Lower leg skin (tissue), 4 donors: Measurements from ENCODE around the gene LMF1. TPM values are rescaled to one million over a fixed set of nuclear protein-coding genes. Genes with fewer than 3 reads are reported as not detected.

Source experiments
- DNase-seq, 2 donors: peaks; one replicate each; pipeline ENCODE4 v3.0.0-alpha.2; 2019; ENCODE audit warnings: low spot score in 2 of 2
- H3K4me3 ChIP-seq: fragments of 200-600 bp; sonication (generic); 2 replicates; pipeline ENCODE4 v1.5.1; 2017; ENCODE audit warnings: mild to moderate bottlenecking, low read depth; ENCODE audit not compliant: poor library complexity, severe bottlenecking
- POLR2A ChIP-seq, 2 donors: fragments of 450-650 bp; IDR thresholded peaks; one replicate each; pipeline ENCODE4 v1.6.1; 2016 to 2017; ENCODE audit warnings: antibody characterized with exemption in 2 of 2, mild to moderate bottlenecking in 1 of 2, moderate library complexity in 1 of 2
- WGBS, 2 donors: methylation state at CpG; one replicate each; pipeline ENCODE4 v1.1.5; 2018; 5-methylcytosine and 5-hydroxymethylcytosine counted together
- intact Hi-C: fragments of 100-400 bp; cut with DNase I; formaldehyde crosslinking; loops from one replicate; pipeline ENCODE4 v1.15.0; 2023; ENCODE audit warnings: low total_unique reads
- total RNA-seq, 4 donors: library from RNA; depleted of rRNA; stranded (reverse); fragments of >200 nt; gene quantifications; one replicate each; pipeline ENCODE4 v1.1.0, GENCODE V29; 2016
- TF ChIP-seq, protein P1 (sequence below), 3 donors: fragments of 450-650 bp; IDR thresholded peaks; one replicate each; pipeline ENCODE4 v1.5.1; 2016; ENCODE audit warnings: antibody characterized with exemption in 3 of 3, mild to moderate bottlenecking in 3 of 3, moderate library complexity in 2 of 3

Gene LMF1
- total RNA-seq, 4 donors from 2014 or later = 31.3 to 68.3 (median 50.3) TPM

DNA sequence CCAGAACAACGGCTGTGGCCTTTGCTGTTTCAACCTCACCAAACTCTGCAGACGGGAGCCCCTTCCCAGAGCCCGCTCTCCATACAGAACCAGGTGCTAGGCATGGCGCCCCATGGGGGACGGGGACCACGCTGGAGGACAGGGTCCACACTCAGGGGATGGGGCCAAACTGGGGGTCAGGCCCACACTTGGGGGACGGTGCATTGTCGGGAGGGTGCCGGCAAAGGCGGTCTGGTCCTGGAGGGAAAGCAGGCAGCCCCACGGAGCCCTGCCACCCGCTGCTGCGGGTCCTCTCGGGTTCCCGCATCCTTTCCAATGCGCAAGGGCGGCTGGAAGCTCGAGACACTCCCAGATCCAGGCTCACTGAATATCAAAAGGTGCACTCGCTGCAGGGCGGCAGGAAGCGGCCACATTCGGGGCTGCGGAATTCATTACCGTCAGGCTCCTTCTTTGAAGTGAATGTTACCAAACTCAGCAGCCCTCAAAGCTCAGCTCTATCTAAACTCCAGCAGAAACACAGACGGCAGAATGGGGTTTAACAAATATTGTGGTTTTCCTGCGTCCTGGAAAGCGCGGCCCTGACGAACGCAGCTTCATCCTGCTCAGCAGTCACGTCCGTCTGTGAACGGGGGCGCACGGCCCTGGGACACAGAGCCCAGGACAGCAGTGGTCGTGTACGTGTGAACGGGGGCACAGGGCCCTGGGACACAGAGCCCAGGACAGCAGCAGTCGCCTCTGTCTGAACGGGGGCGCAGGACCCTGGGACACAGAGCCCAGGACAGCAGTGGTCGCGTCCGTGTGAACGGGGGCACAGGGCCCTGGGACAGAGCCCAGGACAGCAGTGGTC, 41.3 kb downstream of the LMF1 start:
- intact Hi-C loops = no loop called here
- no peak for DNase-seq
- TF ChIP-seq POLR2A (IDR thresholded peaks at IDR 0.05) = no peak
- WGBS, 2 donors = 90 to 91% methylated on average over 45 of the region's 45 CpGs
- no peak overlapping the region for H3K4me3 ChIP-seq

DNA sequence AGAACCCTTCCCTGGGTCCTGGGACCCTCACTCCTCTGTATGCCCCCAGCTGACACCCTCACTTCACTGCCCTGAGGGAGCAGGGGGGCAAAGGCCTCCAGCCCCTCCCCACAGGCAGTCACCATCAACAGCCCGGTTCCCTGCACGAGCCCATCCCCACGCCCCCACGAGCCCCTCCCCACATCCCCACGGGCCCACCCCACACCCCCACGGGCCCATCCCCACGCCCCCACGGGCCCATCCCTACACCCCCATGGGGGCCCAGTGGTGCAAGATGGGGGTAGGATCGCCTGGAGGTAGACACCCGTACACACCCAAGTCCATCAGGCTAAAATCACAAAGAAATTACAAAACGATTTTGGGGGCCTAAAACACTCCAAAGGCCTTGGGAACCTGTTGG, 42.3 kb downstream of the LMF1 start:
- no peak overlapping the region for H3K4me3 ChIP-seq
- TF ChIP-seq, protein P1, sequence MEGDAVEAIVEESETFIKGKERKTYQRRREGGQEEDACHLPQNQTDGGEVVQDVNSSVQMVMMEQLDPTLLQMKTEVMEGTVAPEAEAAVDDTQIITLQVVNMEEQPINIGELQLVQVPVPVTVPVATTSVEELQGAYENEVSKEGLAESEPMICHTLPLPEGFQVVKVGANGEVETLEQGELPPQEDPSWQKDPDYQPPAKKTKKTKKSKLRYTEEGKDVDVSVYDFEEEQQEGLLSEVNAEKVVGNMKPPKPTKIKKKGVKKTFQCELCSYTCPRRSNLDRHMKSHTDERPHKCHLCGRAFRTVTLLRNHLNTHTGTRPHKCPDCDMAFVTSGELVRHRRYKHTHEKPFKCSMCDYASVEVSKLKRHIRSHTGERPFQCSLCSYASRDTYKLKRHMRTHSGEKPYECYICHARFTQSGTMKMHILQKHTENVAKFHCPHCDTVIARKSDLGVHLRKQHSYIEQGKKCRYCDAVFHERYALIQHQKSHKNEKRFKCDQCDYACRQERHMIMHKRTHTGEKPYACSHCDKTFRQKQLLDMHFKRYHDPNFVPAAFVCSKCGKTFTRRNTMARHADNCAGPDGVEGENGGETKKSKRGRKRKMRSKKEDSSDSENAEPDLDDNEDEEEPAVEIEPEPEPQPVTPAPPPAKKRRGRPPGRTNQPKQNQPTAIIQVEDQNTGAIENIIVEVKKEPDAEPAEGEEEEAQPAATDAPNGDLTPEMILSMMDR (IDR thresholded peaks at IDR 0.05) = no peak
- TF ChIP-seq POLR2A (IDR thresholded peaks at IDR 0.05) = no peak
- WGBS, 2 donors = 83 to 86% methylated on average over 9 to 11 of the region's 11 CpGs
- intact Hi-C loops = no loop called here
- no peak for DNase-seq

DNA sequence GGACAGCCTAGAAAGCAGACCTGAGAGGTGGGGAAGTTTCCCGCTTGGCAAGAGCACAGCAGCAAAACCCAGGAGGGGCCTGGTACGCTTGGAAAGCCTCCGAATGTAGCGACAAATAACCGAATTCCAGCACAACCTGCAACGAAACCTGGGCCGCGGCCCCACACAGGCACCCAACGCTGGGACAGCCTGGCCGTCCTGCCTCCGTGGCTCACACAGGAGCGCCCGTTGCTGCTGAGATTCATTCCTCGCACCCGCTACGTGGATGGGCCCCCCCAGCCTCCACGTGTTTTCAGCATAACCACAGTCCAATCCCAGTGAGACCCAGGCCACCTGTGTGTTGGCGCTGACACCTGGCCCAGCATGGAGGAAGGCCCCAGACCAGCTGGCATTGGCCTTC, 42.9 kb downstream of the LMF1 start:
- no peak for TF ChIP-seq POLR2A (IDR thresholded peaks at IDR 0.05)
- TF ChIP-seq, protein P1 (IDR thresholded peaks at IDR 0.05) = no peak
- 96% methylated on average over 18 of the region's 18 CpGs for WGBS, 2 donors
- H3K4me3 ChIP-seq = no peak overlapping the region
- intact Hi-C loops = no loop called here
- DNase-seq = no peak

DNA sequence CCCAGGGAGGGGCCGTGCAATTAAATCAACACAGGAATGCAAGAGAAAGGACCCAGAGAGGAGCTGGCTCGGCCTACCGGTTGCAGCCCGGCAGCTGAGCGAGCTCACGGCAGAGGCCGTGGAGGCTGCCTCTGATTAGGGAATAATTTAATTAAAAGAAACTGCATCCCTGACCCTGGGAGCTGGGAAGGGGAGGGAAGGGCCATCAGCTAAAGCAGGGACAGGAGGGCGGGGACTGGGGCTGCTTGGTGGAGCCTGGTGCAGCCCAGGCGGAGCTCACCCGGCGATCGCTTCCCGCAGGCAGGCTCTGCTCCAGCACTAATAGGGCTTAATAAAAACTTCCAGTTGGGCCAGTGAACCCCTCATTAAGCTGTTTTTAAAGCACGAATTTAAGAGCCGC, 43.4 kb downstream of the LMF1 start:
- no peak for TF ChIP-seq POLR2A (IDR thresholded peaks at IDR 0.05)
- TF ChIP-seq, protein P1 (IDR thresholded peaks at IDR 0.05) = no peak
- 93 to 94% methylated on average over 15 of the region's 15 CpGs for WGBS, 2 donors
- no peak overlapping the region for H3K4me3 ChIP-seq
- no peak for DNase-seq
- intact Hi-C loops = no loop called here

DNA sequence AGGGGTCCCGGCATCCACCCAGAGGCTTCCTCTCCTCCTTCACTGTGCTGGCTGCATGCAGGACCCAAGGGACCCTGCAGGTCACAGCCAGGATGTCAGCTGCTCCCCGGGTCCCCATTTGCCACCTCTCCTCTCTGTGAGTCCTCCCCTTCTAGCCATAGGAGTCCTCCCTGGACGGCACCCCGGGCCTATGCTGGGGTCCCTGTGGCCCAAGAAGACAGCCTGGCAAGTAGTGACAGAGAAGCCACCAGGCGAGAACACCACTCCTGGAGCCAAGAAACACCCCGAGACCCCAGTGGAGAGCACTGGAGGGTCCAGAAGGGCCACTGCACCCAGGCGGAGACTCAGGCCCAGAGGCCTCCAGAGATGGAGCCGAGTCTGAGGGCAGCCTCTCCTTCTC, 44.1 kb downstream of the LMF1 start:
- WGBS, 2 donors = 93 to 94% methylated on average over 8 of the region's 8 CpGs
- DNase-seq = no peak
- TF ChIP-seq, protein P1 (IDR thresholded peaks at IDR 0.05) = no peak
- intact Hi-C loops = no loop called here
- no peak overlapping the region for H3K4me3 ChIP-seq

DNA sequence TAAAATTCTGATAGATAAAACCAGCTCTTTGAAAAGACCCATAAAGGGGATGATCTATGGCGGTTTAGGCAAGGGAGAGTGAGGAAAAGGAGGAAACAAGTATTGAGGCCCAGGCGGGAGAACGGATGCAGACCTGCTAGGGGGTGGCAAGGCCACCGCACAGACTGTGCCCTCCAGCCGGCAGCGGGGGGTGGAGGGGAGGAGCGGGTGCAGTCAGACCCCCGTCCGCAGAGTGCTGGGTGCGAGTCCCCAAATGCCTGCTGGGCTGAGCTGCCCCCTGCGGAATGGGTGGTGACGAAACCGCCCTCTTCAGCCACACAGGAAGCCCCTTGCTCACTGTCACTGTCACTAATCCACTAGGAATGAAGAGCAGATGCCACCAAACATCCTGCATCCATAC, 46.0 kb downstream of the LMF1 start:
- WGBS, 2 donors = 87 to 94% methylated on average over 13 of the region's 13 CpGs
- intact Hi-C loops = no loop called here
- no peak for DNase-seq
- H3K4me3 ChIP-seq = no peak overlapping the region
- TF ChIP-seq, protein P1 (IDR thresholded peaks at IDR 0.05) = no peak
- TF ChIP-seq POLR2A (IDR thresholded peaks at IDR 0.05) = no peak
